ENCODE data around the gene PLET1.

GRCh38 chr11:112278803-112279202, 18.1 kb upstream of the PLET1 start:
- TF ChIP-seq YY1 (IDR thresholded peaks at IDR 0.05; ENCODE audit: insufficient read depth, insufficient read length) (no peak), SUZ12 (IDR thresholded peaks at IDR 0.05; ENCODE audit: extremely low read depth, insufficient read depth, insufficient read length) (no peak), ZNF274 (IDR thresholded peaks at IDR 0.05; ENCODE audit: low read depth, low read length) (no peak)
